HG03354 (cell line): ENCODE data around the gene OR8B3.
"Not testable (repeated sequence)": the region's sequence is repeated elsewhere in the genome, so short reads cannot be mapped to it uniquely, and the experiment has no call there.

Experiments used
- ATAC-seq: cut with Tn5 transposase; IDR thresholded peaks from one replicate; pipeline ENCODE4 v1.9.1; 2021; ENCODE audit warnings: mild to moderate bottlenecking; ENCODE audit not compliant: unreplicated experiment, poor library complexity, severe bottlenecking

OR8B3 gene, protein sequence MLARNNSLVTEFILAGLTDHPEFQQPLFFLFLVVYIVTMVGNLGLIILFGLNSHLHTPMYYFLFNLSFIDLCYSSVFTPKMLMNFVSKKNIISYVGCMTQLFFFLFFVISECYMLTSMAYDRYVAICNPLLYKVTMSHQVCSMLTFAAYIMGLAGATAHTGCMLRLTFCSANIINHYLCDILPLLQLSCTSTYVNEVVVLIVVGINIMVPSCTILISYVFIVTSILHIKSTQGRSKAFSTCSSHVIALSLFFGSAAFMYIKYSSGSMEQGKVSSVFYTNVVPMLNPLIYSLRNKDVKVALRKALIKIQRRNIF

DNA sequence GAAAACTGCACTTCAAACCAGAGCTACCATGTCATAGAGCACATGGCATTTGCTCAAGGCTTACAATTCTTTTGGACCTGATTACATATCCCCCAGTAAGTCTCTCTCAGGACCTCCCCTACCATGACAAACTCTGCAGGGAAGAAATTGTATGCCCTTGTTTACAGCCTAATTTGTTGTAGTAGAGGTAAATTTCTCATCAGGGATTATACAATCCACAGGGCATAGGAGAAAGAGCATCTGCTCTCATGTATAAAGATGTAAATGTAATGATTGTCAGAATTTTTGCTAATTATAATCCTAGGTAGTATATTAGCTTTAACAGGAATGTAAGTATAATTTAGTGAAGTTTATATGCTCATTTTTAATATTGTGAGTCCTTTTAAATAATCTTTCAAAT, at the start of gene OR8B3:
Gene OR8B3, minus strand, starts transcription at position 101 of the 400 bp plus-strand sequence. CDS start 1,673 bp downstream, outside the sequence.
- ATAC-seq, result no peak

- no peak for ATAC-seq
Measured at GRCh38 chr11:124446916-124447315, 48.1 kb upstream of the OR8B3 start.

DNA sequence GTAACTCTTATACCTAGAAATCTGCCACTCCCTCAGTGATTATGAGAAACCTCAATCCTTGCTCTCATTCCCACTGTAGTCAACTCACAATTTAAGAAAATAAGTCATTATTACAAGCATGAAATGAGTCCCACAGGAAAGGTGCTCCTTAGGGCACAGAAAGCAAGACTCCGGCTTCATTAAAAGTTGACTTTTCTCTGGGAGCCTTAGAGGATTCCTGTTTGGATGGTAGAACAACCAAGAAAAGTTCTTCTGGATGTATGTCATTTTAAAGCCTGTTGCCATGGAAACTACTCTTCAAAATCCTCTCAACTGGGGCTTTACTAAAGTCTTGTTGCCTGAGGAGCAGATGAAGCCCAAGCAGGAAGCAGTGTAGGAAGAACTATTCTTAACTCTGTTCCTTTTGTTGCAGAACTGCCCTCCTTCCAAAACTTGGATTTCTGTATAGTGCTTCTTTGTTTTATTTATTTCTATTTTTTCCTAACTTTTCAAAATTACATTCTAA, 46.9 kb upstream of the OR8B3 start, which contains the start of gene OR8B8:
Gene OR8B8, minus strand, starts transcription at position 51 of the 505 bp plus-strand sequence. CDS start 4,611 bp downstream, outside the sequence.
- no peak for ATAC-seq

DNA sequence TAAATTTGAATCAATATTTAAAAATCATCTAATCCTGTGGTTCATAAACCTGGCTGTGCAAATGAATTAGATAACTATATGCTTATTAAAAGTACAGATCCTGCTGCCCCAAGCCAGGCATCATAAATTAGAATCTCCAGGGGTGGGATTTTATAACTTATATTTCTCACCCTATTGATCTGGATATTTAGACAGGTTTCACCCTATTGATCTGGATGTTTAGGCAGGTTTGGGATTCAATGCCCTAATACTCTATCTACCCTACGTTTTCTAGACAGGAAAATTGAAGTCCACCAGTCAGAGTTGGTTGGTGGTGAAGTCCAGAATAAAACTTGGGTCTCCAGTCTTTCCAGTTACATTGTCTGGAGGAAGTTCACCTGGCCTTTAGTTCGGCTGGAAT, 44.0 kb upstream of the OR8B3 start:
- no peak for ATAC-seq

DNA sequence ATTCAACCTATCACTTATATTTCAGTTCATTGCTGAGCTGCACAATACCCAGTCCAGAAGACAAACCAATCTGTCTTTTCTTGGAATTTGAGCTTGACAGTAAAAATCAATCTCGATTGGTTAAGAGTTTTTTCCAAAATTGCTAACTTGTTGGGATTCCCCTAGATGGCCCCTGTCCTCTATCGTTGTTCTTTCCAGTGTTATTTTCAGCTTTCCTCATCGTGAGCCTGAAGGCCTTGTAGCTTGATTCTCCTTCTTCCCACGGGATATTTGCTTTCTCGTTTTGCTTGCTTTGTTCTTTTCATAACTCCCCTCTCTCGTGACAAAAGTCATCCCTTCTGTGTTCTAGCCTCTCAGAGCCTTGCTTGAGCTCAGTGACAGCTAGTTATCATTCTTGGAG, 43.6 kb upstream of the OR8B3 start:
- no peak for ATAC-seq

DNA sequence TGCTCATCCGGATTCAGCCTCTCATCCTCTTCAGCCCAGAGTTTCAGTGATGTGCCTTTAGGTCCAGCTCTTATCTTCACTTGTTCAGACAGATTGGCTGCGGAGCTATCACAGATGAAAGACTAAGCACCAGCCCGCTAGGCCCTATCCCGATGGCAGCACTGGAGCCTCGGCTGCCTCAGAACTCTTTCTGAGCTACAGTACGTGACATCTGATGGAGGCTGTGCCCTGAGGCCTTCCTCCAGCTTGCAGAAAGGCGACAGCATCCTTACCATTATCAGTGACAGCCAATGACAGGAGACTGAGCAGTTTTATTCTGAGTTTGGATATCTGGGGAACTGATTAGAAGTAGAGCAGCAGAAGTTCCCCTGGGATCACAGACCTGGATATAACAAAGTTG, 42.7 kb upstream of the OR8B3 start:
- ATAC-seq, result no peak

GRCh38 chr11:124441081-124441480, 42.3 kb upstream of the OR8B3 start:
- no peak for ATAC-seq

DNA sequence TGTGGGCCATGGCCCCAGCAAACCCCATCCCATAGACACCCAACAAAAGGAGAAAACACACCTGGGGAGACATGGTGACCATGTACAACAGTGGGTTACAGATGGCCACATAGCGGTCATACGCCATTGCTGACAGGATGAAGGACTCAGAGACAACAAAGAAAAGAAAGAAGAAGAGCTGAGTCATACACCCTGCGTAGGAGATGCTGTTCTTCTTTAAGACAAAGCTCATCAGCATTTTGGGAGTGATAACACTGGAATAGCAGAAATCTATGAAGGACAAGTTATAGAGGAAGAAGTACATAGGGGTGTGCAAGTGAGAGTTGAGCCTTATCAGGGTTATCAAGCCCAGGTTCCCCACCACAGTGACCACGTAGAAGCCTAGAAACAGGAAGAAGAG, 41.8 kb upstream of the OR8B3 start:
- no peak for ATAC-seq

- no peak for ATAC-seq
Measured at GRCh38 chr11:124434699-124435098, 35.9 kb upstream of the OR8B3 start.

DNA sequence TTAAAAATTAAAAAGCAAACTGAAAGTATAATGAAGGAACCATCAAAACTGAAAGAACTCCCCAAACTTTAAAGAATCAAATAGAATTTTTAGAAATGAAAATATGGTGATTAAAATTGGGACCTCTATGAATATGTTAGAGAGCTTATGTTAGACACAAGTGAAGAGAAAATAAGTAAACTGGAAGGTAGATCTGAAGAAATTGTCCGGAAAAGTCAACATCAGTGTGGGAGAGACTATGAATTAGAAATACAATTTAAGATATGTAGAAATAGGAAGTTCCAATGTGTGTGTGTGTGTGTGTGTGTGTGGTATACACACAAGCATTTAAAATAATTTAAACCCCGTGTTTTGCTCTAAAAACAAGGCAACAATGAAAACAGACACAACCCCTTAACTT, 30.8 kb upstream of the OR8B3 start:
- ATAC-seq, result no peak

DNA sequence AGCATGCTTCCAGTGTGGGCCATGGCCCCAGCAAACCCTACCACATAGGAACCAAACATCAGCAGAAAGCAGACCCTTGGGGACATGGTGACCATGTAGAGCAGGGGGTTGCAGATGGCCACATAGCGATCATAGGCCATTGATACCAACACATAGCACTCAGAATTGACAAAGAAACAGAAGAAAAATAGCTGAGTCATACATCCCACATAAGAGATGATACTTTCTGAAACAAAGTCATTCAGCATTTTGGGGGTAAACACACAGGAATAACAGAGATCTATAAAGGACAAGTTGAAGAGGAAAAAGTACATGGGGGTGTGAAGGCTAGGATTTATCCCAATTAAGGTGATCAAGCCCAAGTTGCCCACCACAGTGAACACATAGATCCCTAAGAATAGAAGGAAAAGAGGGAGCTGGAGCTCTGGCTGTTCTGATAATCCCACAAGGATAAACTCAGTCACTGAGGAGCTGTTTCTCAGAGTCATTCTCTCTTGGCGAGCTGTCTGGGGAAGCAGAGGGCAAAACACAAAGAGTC, 25.6 kb upstream of the OR8B3 start, which contains the start of gene OR8B4:
Gene OR8B4, minus strand, starts transcription at position 488 of the 538 bp plus-strand sequence. Its CDS starts 0 bp downstream, at position 488.
- no peak for ATAC-seq

DNA sequence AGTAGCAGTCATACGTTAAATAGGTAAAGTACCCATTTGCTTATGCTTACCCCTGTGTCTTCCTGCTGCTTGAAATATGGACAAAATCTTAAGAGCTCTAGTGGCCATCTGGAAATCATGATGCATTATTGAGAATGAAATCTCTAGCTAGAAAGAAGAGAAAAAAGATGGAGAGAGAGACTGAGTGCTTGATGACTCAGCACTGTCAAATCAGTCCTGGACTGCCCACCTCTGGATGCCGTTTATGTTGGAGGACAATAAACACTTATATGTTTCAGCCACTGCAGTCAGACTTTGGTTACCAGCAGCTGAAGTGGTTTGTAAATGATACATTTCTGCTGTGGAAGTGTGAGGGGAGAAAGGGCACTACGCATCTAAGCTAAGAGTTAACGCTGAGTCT, 22.2 kb upstream of the OR8B3 start:
- no peak for ATAC-seq

- no peak for ATAC-seq
Measured at GRCh38 chr11:124415356-124415923, 16.6 kb upstream of the OR8B3 start.

DNA sequence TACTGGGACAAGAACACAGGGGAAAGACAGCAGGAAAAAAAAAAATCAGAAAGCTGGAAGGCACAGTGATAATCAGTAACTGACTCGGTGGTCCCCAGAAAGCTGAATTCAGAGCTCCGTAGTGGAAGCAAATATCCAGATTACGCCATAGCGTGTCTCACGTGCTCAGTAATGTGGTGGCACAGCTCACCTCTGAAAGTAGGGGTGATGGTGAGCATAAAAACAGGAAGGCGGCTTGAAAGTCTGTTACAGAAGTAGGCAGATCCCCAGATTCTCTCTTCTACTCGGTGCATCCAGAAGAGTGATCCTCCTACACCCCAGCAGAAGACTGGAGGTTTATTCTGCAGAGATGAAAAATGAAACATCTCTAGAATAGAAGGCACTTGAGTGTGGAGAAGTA, 11.1 kb upstream of the OR8B3 start:
- ATAC-seq, result no peak

GRCh38 chr11:124405581-124405980, 6.8 kb upstream of the OR8B3 start:
- no peak for ATAC-seq

- not testable (repeated sequence) for ATAC-seq
Measured at GRCh38 chr11:124403186-124403585, 4.4 kb upstream of the OR8B3 start.

DNA sequence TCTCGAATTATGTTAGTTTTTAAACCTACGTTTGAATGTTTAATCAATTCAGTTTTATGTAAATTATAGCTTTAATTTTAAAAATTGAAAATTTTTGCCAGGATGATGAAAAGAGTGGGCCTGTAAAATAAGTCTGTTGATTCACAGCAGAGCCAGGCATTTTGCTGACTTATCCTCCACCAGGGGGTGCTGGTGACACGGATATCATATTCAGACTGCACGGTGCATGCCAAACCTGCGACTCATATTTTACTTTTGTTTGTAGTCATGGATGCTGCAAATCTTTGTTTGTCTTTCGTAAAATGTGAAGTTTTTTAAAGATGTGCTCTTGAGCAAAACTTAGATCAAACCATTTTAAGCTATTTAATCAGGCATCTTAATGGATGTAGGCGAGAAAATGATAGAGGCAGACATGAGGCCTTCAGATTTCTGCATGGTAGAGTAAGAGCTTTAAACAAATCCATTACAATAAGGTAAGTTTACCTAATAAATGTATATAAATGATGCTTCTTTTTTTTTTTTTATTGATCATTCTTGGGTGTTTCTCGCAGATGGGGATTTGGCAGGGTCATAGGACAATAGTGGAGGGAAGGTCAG, 3.6 kb upstream of the OR8B3 start:
- ATAC-seq, result peak; percentile 94

- ATAC-seq, result not testable (repeated sequence)
Measured at GRCh38 chr11:124396847-124397246, 2.0 kb downstream of the OR8B3 start.

DNA sequence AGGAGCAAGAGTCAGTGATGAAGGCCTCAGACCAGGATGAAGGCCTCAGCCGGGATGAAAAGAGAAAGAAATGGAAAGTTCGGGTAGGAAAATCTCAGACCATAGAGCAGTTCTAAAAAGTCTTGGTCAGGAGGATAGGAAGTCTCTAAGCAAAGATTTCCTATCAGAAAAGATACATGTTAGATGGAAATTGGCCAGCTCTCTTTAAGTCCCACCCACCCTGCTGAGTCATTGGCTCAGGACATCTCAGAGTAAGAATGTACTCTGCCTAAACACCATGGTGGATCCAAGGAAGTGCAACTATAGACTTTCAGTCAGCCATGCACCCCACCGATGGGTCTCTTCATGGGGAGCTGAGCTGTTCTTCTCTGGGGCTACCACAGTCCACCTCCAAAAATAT, 4.4 kb downstream of the OR8B3 start:
- ATAC-seq, result no peak

- no peak for ATAC-seq
Measured at GRCh38 chr11:124384399-124384798, 14.4 kb downstream of the OR8B3 start, which contains the start of gene OR8B2. Gene OR8B2 (minus strand): TSS chr11:124384499. CDS start chr11:124383343, 1,156 bp downstream.
